ENCODE measurements around the gene CHRNE.

GRCh38 chr17:4950075-4950745 lies 47.3 kb upstream of the CHRNE start:
- TF ChIP-seq EZH2 (IDR thresholded peaks at IDR 0.05; ENCODE audit: borderline replicate concordance, insufficient read depth, low read depth, low read length, poor library complexity, severe bottlenecking) (no peak), CTCF (IDR thresholded peaks at IDR 0.05) (no peak)

All from B cell (primary cell).